Nephron (organoid): ENCODE data around the gene LAPTM5.

Experiments
- H3K27ac Mint-ChIP-seq, 3 experiments: 2 replicates each; pipeline ENCODE4 v1.8.0; 2020; ENCODE audit warnings: mixed read lengths in 3 of 3, mild to moderate bottlenecking in 2 of 3, moderate library complexity in 1 of 3
- H3K27me3 Mint-ChIP-seq: 2 replicates; pipeline ENCODE4 v1.8.0; 2021; ENCODE audit warnings: low read depth, mild to moderate bottlenecking, moderate library complexity, mixed read lengths
- H3K36me3 Mint-ChIP-seq: 2 replicates; pipeline ENCODE4 v1.8.0; 2020; ENCODE audit warnings: low read depth, mixed read lengths
- H3K4me1 Mint-ChIP-seq: 2 replicates; pipeline ENCODE4 v1.8.0; 2020; ENCODE audit warnings: mixed read lengths
- H3K4me3 Mint-ChIP-seq, 3 experiments: 2 replicates each; pipeline ENCODE4 v1.8.0; 2020; ENCODE audit warnings: mild to moderate bottlenecking in 3 of 3, mixed read lengths in 3 of 3, moderate library complexity in 2 of 3
- H3K9me3 Mint-ChIP-seq: 2 replicates; pipeline ENCODE4 v1.8.0; 2020; ENCODE audit warnings: mixed read lengths
- TF ChIP-seq, protein P1 (sequence below), 3 experiments: fragments of 200-600 bp; sonication (generic); IDR thresholded peaks; one replicate each; pipeline ENCODE4 v1.5.0; 2021; ENCODE audit warnings: antibody characterized with exemption in 3 of 3; ENCODE audit not compliant: unreplicated experiment in 3 of 3

The LAPTM5 gene

GRCh38 chr1:30761381-30762151, 4.0 kb upstream of the LAPTM5 start:
- Mint-ChIP-seq H3K36me3 (no peaks in the 10 kb centered on the region), H3K4me1 (peaks cover 50% of the 10 kb centered on the region), H3K27ac (peak overlapping the region; percentile 18 to 44 (median 32)), H3K9me3 (peaks cover 2% of the 10 kb centered on the region), H3K4me3 (no peak overlapping the region), H3K27me3 (peaks cover 15% of the 10 kb centered on the region)
- TF ChIP-seq, protein P1, sequence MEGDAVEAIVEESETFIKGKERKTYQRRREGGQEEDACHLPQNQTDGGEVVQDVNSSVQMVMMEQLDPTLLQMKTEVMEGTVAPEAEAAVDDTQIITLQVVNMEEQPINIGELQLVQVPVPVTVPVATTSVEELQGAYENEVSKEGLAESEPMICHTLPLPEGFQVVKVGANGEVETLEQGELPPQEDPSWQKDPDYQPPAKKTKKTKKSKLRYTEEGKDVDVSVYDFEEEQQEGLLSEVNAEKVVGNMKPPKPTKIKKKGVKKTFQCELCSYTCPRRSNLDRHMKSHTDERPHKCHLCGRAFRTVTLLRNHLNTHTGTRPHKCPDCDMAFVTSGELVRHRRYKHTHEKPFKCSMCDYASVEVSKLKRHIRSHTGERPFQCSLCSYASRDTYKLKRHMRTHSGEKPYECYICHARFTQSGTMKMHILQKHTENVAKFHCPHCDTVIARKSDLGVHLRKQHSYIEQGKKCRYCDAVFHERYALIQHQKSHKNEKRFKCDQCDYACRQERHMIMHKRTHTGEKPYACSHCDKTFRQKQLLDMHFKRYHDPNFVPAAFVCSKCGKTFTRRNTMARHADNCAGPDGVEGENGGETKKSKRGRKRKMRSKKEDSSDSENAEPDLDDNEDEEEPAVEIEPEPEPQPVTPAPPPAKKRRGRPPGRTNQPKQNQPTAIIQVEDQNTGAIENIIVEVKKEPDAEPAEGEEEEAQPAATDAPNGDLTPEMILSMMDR (IDR thresholded peaks at IDR 0.05; ENCODE audit: unreplicated experiment in 3 of 3), result no peak

DNA sequence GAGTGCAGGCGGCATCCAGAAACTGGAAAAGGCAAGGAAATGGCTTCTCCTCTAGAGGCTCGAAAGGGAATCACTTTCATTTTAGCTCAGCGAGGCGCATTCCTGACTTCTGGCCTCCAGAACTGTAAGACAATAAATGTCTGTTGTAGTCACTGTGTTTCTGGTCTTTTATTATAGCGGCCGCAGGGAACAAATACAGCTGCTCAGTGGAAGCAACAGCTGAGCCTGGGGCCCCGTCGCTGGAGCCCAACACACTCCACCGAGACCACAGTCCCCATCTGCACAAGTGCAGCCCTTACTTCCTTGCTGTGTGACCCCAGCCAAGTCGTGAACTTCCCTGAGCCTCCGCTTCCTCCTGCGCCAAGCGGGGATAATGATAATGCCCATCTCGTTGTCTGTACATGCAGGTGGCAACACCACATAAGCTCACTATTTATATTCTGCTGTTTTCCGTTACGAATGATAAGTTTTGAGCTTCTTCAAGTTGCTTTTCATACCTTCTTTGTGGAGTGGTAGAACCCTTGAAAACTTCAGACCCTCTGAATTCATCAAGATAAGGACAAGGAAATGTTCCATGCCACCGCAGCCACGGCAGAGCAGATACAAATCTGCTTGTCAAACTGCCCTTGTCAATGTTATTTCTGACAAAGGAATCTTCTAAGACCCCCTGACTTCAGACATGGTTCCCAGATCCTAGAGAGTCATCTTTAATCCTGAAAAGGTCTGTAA, 3.2 kb upstream of the LAPTM5 start:
- peak overlapping the region; percentile 18 to 44 (median 32) for H3K27ac Mint-ChIP-seq
- TF ChIP-seq, protein P1 (IDR thresholded peaks at IDR 0.05; ENCODE audit: unreplicated experiment in 3 of 3), result no peak
- H3K4me3 Mint-ChIP-seq, result no peak overlapping the region
- no peaks in the 10 kb centered on the region for H3K36me3 Mint-ChIP-seq
- H3K9me3 Mint-ChIP-seq, result peaks cover 2% of the 10 kb centered on the region
- H3K27me3 Mint-ChIP-seq, result peaks cover 16% of the 10 kb centered on the region
- H3K4me1 Mint-ChIP-seq, result peaks cover 47% of the 10 kb centered on the region

DNA sequence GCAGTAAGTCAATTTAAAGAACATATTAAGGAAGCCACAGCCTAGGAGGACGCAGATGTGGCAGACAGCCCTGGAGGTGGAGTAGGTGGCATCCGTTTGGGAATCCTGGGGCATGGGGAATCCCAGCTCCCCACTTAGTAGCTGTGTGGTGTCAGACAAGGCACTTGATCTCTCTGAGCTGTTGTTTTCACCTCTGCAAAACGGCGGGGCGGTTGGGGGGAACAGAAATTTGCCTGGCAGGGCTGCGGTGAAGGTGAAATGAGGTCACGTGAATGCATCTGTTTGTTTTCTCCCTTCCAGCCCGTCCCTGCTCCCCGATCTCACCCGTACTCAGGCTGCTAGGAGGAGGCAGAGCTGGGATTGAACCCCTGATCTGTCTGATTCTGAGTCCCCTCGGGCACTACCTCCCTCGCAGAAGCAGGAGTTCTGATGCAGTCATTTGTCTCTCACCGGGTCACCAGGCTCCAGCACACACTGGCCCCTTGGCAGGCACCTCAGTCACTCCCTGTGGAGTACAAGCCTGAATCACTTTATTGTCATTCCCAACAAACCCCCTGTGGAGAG, 2.2 kb upstream of the LAPTM5 start:
- Mint-ChIP-seq H3K4me3 (no peak overlapping the region), H3K36me3 (no peaks in the 10 kb centered on the region), H3K27me3 (peaks cover 20% of the 10 kb centered on the region), H3K4me1 (peaks cover 55% of the 10 kb centered on the region), H3K27ac (no peak overlapping the region), H3K9me3 (peaks cover 2% of the 10 kb centered on the region)
- TF ChIP-seq, protein P1 (IDR thresholded peaks at IDR 0.05; ENCODE audit: unreplicated experiment in 3 of 3), result no peak

- Mint-ChIP-seq H3K27me3 (peaks cover 20% of the 10 kb centered on the region), H3K36me3 (no peaks in the 10 kb centered on the region), H3K27ac (no peak overlapping the region), H3K9me3 (peaks cover 2% of the 10 kb centered on the region), H3K4me3 (no peak overlapping the region), H3K4me1 (peaks cover 55% of the 10 kb centered on the region)
- TF ChIP-seq, protein P1 (IDR thresholded peaks at IDR 0.05; ENCODE audit: unreplicated experiment in 3 of 3), result no peak
Measured at GRCh38 chr1:30758785-30759380, 1.3 kb upstream of the LAPTM5 start.

DNA sequence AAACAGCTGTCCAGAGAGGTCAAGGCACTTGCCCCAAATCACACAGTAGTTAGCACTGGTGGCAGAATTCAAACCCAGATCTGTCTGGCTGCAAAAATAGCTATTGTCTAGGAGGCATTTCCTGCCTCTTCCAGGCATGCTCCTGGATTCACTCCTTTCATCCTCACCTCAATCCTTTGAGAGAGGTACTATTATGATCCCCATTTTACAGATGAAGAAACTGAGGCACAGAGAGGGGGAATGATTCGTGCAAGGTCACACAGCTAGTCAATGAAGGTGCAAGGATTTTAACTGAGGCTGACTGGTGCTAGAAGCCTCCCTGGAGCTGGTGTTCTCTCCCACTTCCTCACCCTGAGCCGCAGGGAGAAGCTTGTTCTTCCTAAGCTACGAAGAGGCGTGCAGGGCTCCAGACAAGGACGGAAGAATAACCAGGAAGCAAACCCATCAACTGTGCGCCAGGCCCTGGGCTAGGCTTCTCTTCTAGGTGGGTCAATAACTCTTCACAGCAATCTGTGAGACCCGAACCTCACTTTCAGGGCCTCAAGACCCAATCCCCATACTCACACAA, 631 bp upstream of the LAPTM5 start:
- H3K36me3 Mint-ChIP-seq, result no peaks in the 10 kb centered on the region
- peaks cover 2% of the 10 kb centered on the region for H3K9me3 Mint-ChIP-seq

More for the DNA sequence above, 631 bp upstream of the LAPTM5 start:
- no peak overlapping the region for H3K4me3 Mint-ChIP-seq
- H3K4me1 Mint-ChIP-seq, result peaks cover 58% of the 10 kb centered on the region
- no peak overlapping the region for H3K27ac Mint-ChIP-seq
- peaks cover 22% of the 10 kb centered on the region for H3K27me3 Mint-ChIP-seq
- TF ChIP-seq, protein P1 (IDR thresholded peaks at IDR 0.05; ENCODE audit: unreplicated experiment in 3 of 3), result no peak
